H1 (cell line): ENCODE measurements around the gene PPM1L. TPM values are rescaled to one million over a fixed set of nuclear protein-coding genes. Genes with fewer than 3 reads are reported as not detected.

ENCODE experiments used
- CTCF ChIA-PET: fragments of 300-600 bp; sonication (Branson Sonifier 250); formaldehyde crosslinking; loops from one replicate; lab custom pipeline; 2021; ENCODE audit not compliant: partially characterized antibody; lab: Charles Lee
- POLR2A ChIA-PET: fragments of 300-600 bp; sonication (Branson Sonifier 250); formaldehyde crosslinking; loops from one replicate; lab custom pipeline; 2021; ENCODE audit warnings: inconsistent platforms; ENCODE audit not compliant: partially characterized antibody; lab: Charles Lee
- DNase-seq, 2 experiments: peaks; one replicate each; pipeline versions ENCODE4 v3.0.0 to v3.0.0-alpha.2; 2010 to 2022; ENCODE audit warnings: low spot score in 2 of 2, low read depth in 1 of 2, mixed read lengths in 1 of 2
- FAIRE-seq: peaks from 2 replicates; lab custom pipeline; 2011; peaks lifted over from hg19 to GRCh38; lab: Jason Lieb, UNC
- H2AFZ ChIP-seq: 2 replicates; pipeline ENCODE4 v1.8.1; 2012; ENCODE audit warnings: low read length, inconsistent platforms
- H2AK5ac ChIP-seq: 2 replicates; pipeline ENCODE4 v1.6.1; 2013; ENCODE audit warnings: low read depth, low read length
- H2BK120ac ChIP-seq: replicated peaks from 2 replicates; pipeline ENCODE3; 2013; ENCODE audit warnings: low read depth, low read length, inconsistent platforms
- H2BK12ac ChIP-seq: 2 replicates; pipeline ENCODE4 v1.6.1; 2013; ENCODE audit warnings: low read depth, low read length
- H2BK15ac ChIP-seq: 2 replicates; pipeline ENCODE4 v1.6.1; 2013; ENCODE audit warnings: low read length
- H2BK20ac ChIP-seq: 2 replicates; pipeline ENCODE4 v1.6.1; 2013; ENCODE audit warnings: low read length
- H2BK5ac ChIP-seq: 2 replicates; pipeline ENCODE4 v1.6.1; 2013; ENCODE audit warnings: low read depth, low read length
- H3K14ac ChIP-seq: 2 replicates; pipeline ENCODE4 v1.6.1; 2013; ENCODE audit warnings: inconsistent platforms; ENCODE audit not compliant: insufficient read length
- H3K18ac ChIP-seq: 2 replicates; pipeline ENCODE4 v1.6.1; 2013; ENCODE audit warnings: low read length; ENCODE audit errors: extremely low read depth
- H3K23ac ChIP-seq: 2 replicates; pipeline ENCODE4 v1.6.1; 2013; ENCODE audit warnings: inconsistent platforms; ENCODE audit not compliant: insufficient read length
- H3K23me2 ChIP-seq: 2 replicates; pipeline ENCODE4 v1.6.1; 2013; ENCODE audit warnings: low read depth, low read length
- H3K27ac ChIP-seq: 2 replicates; pipeline ENCODE4 v1.6.1; 2011; ENCODE audit warnings: low read depth, low read length, inconsistent platforms
- H3K27me3 ChIP-seq, 4 experiments: replicated peaks in 1 of 4; 1 replicate in 1 of 4; 2 replicates in 3 of 4; pipeline versions ENCODE4 v1.6.1 to v1.8.1; 2011 to 2013; ENCODE audit warnings: low read length in 3 of 4, mild to moderate bottlenecking in 3 of 4, inconsistent platforms in 2 of 4, mixed read lengths in 2 of 4, moderate library complexity in 1 of 4; ENCODE audit not compliant: control insufficient read depth in 3 of 4, insufficient read depth in 3 of 4; ENCODE audit errors: extremely low read depth in 1 of 4
- H3K36me3 ChIP-seq, 4 experiments: 2 replicates each; pipeline versions ENCODE4 v1.6.1 to v1.8.1; 2011 to 2013; ENCODE audit warnings: mild to moderate bottlenecking in 4 of 4, low read length in 3 of 4, moderate library complexity in 2 of 4, control low read depth in 1 of 4, inconsistent platforms in 1 of 4; ENCODE audit not compliant: insufficient read depth in 4 of 4, control insufficient read depth in 2 of 4
- H3K4ac ChIP-seq: replicated peaks from 2 replicates; pipeline ENCODE3; 2013; ENCODE audit warnings: low read length, low read depth, mixed read lengths, inconsistent platforms; ENCODE audit not compliant: insufficient read length
- H3K4me1 ChIP-seq, 4 experiments: replicated peaks in 1 of 4; 1 replicate in 1 of 4; 2 replicates in 3 of 4; pipeline versions ENCODE4 v1.6.1 to v1.8.1; 2011 to 2013; ENCODE audit warnings: low read length in 3 of 4, inconsistent platforms in 2 of 4, mixed read lengths in 1 of 4; ENCODE audit not compliant: insufficient read depth in 4 of 4, control insufficient read depth in 3 of 4
- H3K4me2 ChIP-seq, 2 experiments: 2 replicates each; pipeline versions ENCODE4 v1.6.1 to v1.8.1; 2011 to 2013; ENCODE audit warnings: low read depth in 2 of 2, low read length in 2 of 2, control low read depth in 1 of 2, inconsistent platforms in 1 of 2, mild to moderate bottlenecking in 1 of 2; ENCODE audit not compliant: insufficient read depth in 1 of 2
- H3K4me3 ChIP-seq, 4 experiments: fragments of 200-600, 300-600 bp in 1 of 4; sonication (generic), shearing (Covaris generic), sonication (Bioruptor Twin) in 1 of 4; 2 replicates each; pipeline versions ENCODE4 v1.5.1 to v1.8.1; 2011 to 2016; ENCODE audit warnings: low read length in 4 of 4, low read depth in 3 of 4, control low read depth in 2 of 4, inconsistent platforms in 2 of 4, mild to moderate bottlenecking in 2 of 4, mixed read lengths in 1 of 4, moderate library complexity in 1 of 4; ENCODE audit not compliant: insufficient read depth in 2 of 4; ENCODE audit errors: extremely low read depth in 1 of 4
- H3K56ac ChIP-seq: replicated peaks from 2 replicates; pipeline ENCODE3; 2013; ENCODE audit warnings: low read depth, mild to moderate bottlenecking, mixed read lengths, low read length, inconsistent platforms; ENCODE audit not compliant: insufficient read length
- H3K79me1 ChIP-seq: 2 replicates; pipeline ENCODE4 v1.6.1; 2013; ENCODE audit warnings: low read depth, low read length, control low read depth
- H3K79me2 ChIP-seq, 2 experiments: 2 replicates each; pipeline versions ENCODE4 v1.6.1 to v1.8.1; 2012 to 2013; ENCODE audit warnings: low read length in 2 of 2, mild to moderate bottlenecking in 2 of 2, inconsistent platforms in 1 of 2; ENCODE audit not compliant: insufficient read depth in 2 of 2, control insufficient read depth in 1 of 2
- H3K9ac ChIP-seq, 4 experiments: replicated peaks in 1 of 4; 1 replicate in 1 of 4; 2 replicates in 3 of 4; pipeline versions ENCODE4 v1.6.1 to v1.8.1; 2011 to 2013; ENCODE audit warnings: low read depth in 3 of 4, low read length in 3 of 4, control low read depth in 2 of 4, mild to moderate bottlenecking in 2 of 4, moderate library complexity in 2 of 4, inconsistent platforms in 1 of 4; ENCODE audit errors: extremely low read depth in 1 of 4
- H3K9me3 ChIP-seq, 2 experiments: 2 replicates each; pipeline versions ENCODE4 v1.6.1 to v1.8.1; 2012 to 2013; ENCODE audit warnings: mild to moderate bottlenecking in 2 of 2, moderate library complexity in 2 of 2, control low read depth in 1 of 2, inconsistent platforms in 1 of 2, low read depth in 1 of 2, low read length in 1 of 2, mixed read lengths in 1 of 2; ENCODE audit not compliant: insufficient read depth in 2 of 2
- H4K20me1 ChIP-seq, 2 experiments: replicated peaks in 1 of 2; 2 replicates each; pipeline versions ENCODE3 to v1.8.1; 2011 to 2013; ENCODE audit warnings: inconsistent platforms in 2 of 2, low read length in 2 of 2, mild to moderate bottlenecking in 1 of 2; ENCODE audit not compliant: insufficient read depth in 2 of 2, control insufficient read depth in 1 of 2
- H4K5ac ChIP-seq: 2 replicates; pipeline ENCODE4 v1.6.1; 2013; ENCODE audit warnings: low read length, low read depth, mixed read lengths, inconsistent platforms; ENCODE audit not compliant: insufficient read length
- H4K8ac ChIP-seq: 2 replicates; pipeline ENCODE4 v1.8.0; 2013; ENCODE audit warnings: mild to moderate bottlenecking, moderate library complexity, low read length, inconsistent platforms; ENCODE audit not compliant: insufficient read depth; ENCODE audit errors: extremely low read depth
- H4K91ac ChIP-seq: replicated peaks from 2 replicates; pipeline ENCODE3; 2013; ENCODE audit warnings: low read length, mixed read lengths, inconsistent platforms; ENCODE audit not compliant: insufficient read length
- KDM1A ChIP-seq: fragments of 200-600, 300-600 bp; sonication (generic); IDR thresholded peaks from 2 replicates; pipeline ENCODE4 v1.7.1; 2016; ENCODE audit warnings: mild to moderate bottlenecking, low read length, borderline replicate concordance
- RAD21 ChIP-seq, 2 experiments: IDR thresholded peaks in 1 of 2; conservative IDR thresholded peaks in 1 of 2; 2 replicates each; pipeline ENCODE4 v1.6.1; 2011; ENCODE audit warnings: low read depth in 2 of 2, low read length in 2 of 2, improper control_type of control experiment in 1 of 2, inconsistent platforms in 1 of 2, mild to moderate bottlenecking in 1 of 2, moderate library complexity in 1 of 2
- WGBS, 2 experiments: shearing (Covaris generic) in 1 of 2; methylation state at CpG; one replicate each; pipeline versions ENCODE4 v1.1.6 to v1.1.7; 2013 to 2015; ENCODE audit warnings: low lambda C conversion rate in 2 of 2, mixed read lengths in 2 of 2, inconsistent platforms in 1 of 2, low coverage in 1 of 2, missing lambda C conversion rate in 1 of 2; ENCODE audit not compliant: insufficient replicate concordance in 2 of 2, insufficient coverage in 1 of 2, insufficient read length in 1 of 2; ENCODE audit errors: extremely low coverage in 1 of 2, missing lambda C conversion rate in 1 of 2; 5-methylcytosine and 5-hydroxymethylcytosine counted together
- polyA plus RNA-seq, 7 experiments: library from polyadenylated mRNA; depleted of rRNA in 3 of 7; stranded (reverse) in 5 of 7; unstranded in 2 of 7; fragments of >200 nt in 5 of 7; fragments of 200-250 nt in 2 of 7; gene quantifications; 1 replicate in 5 of 7; 2 replicates in 1 of 7; 4 replicates in 1 of 7; pipeline versions ENCODE4 v1.2.1 to v1.2.3, GENCODE V29; 2011 to 2013; ENCODE audit warnings: missing spikeins in 2 of 7, mixed read lengths in 2 of 7
- total RNA-seq: library from RNA; stranded (reverse); fragmentation: NEBNext Ultra II Directional; extraction: Animal tissue kit (Norgen Biotek cat#: 25700); gene quantifications from 2 replicates; pipeline ENCODE4 v1.2.1, GENCODE V29; 2021
- TF ChIP-seq, protein P1 (sequence below), 3 experiments: IDR thresholded peaks; 1 replicate in 2 of 3; 2 replicates in 1 of 3; pipeline versions ENCODE4 v1.5.1 to v1.6.1; 2011; ENCODE audit warnings: low read length in 3 of 3, mild to moderate bottlenecking in 3 of 3, inconsistent platforms in 2 of 3, low read depth in 1 of 3, moderate library complexity in 1 of 3; ENCODE audit not compliant: insufficient read depth in 1 of 3; ENCODE audit errors: control extremely low read depth in 1 of 3

Gene PPM1L
- total and polyA plus RNA-seq, 2 of the 8 experiments (the other 6 are each of a cell fraction or from before 2014, with no cell fraction given), result 2.8 to 18.1 TPM

DNA sequence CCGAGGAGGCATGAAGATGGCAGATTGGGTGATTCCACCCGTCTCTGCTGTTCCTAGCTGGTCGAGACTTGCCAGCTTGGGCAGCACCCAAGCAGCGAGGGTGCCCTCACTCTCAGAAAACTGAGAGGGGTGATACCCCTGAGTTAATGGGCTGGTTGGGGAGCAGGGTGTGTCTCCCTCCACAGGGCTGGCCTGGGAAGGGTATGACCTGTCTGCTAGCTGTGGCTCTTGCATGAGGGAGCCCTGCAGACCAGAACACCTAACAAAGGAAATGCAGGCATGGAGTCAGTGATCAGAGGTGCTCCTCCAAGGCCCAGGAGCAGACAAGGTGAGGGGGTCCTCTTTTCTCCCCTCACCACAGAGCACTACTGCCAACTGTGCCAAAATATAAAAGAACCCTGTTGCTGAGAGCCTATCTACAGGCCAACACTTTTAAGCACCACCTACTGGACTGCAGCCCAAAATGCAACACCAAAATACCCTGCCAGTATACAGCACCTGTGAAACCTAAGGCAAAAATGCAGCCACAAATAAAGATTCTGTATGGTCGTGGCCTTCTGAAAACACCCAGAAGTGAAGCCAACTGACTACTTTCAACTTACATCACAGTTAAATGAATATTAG lies 35.8 kb upstream of the PPM1L start:
- CTCF ChIA-PET, result interaction anchor here (0.7 to 3.5 kb wide), 22 partner anchors 9 to 510 kb away, joined by 3 to 25 read pairs (median 4); no protein-coding TSS in a partner anchor
- H2AK5ac ChIP-seq, result no peak overlapping the region
- no peak overlapping the region for H3K9ac ChIP-seq
- no peak for TF ChIP-seq KDM1A
- TF ChIP-seq, protein P1, sequence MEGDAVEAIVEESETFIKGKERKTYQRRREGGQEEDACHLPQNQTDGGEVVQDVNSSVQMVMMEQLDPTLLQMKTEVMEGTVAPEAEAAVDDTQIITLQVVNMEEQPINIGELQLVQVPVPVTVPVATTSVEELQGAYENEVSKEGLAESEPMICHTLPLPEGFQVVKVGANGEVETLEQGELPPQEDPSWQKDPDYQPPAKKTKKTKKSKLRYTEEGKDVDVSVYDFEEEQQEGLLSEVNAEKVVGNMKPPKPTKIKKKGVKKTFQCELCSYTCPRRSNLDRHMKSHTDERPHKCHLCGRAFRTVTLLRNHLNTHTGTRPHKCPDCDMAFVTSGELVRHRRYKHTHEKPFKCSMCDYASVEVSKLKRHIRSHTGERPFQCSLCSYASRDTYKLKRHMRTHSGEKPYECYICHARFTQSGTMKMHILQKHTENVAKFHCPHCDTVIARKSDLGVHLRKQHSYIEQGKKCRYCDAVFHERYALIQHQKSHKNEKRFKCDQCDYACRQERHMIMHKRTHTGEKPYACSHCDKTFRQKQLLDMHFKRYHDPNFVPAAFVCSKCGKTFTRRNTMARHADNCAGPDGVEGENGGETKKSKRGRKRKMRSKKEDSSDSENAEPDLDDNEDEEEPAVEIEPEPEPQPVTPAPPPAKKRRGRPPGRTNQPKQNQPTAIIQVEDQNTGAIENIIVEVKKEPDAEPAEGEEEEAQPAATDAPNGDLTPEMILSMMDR (IDR thresholded peaks at IDR 0.05; ENCODE audit: control extremely low read depth in 1 of 3, insufficient read depth in 1 of 3, low read depth in 1 of 3, low read length in 3 of 3), result peak in 2 of 3 experiments; percentile 36 to 56; a peak in 3 of 4 replicates
- peak; percentile 23 to 43; a peak in 3 of 4 replicates for TF ChIP-seq RAD21 (IDR thresholded peaks at IDR 0.05 in 1 of 2, conservative IDR thresholded peaks at IDR 0.05 in 1 of 2; ENCODE audit: low read depth in 2 of 2, low read length in 2 of 2)
- TF ChIP-seq, all 59 proteins: peak for 2
- Histone ChIP-seq H2AFZ (peak overlapping the region; percentile 19; the same call in 1 of the 2 replicates), H3K56ac (no peak overlapping the region), H3K4ac (no peak overlapping the region), H4K8ac (peak overlapping the region; percentile 28; the same call in 1 of the 2 replicates), H4K91ac (no peak overlapping the region), H3K23ac (no peak overlapping the region), H2BK12ac (no peak overlapping the region), H3K4me1 (no peaks in the 10 kb centered on the region), H2BK120ac (no peak overlapping the region), H3K23me2 (no peaks in the 10 kb centered on the region), H3K4me3 (no peak overlapping the region), H4K5ac (no peak overlapping the region), H3K36me3 (no peaks in the 10 kb centered on the region), H3K27ac (no peak overlapping the region), H3K18ac (no peak overlapping the region), H3K79me1 (no peaks in the 10 kb centered on the region), H3K27me3 (no peaks in the 10 kb centered on the region), H2BK5ac (no peak overlapping the region), H3K4me2 (no peak overlapping the region), H3K79me2 (no peaks in the 10 kb centered on the region), H4K20me1 (no peaks in the 10 kb centered on the region), H2BK20ac (no peak overlapping the region), H2BK15ac (peak overlapping the region; percentile 61; the same call in 1 of the 2 replicates), H3K9me3 (no peaks in the 10 kb centered on the region), H3K14ac (no peak overlapping the region)
- POLR2A ChIA-PET, result no interaction called here
- FAIRE-seq (no peak), DNase-seq (no peak)
- WGBS, 2 experiments, result 91% methylated on average over 5 of the region's 5 CpGs; no CpG with 5 or more reads in 1 of the 2 experiments
